ENCODE results near the gene SPIRE1. TPM values are rescaled to one million over a fixed set of nuclear protein-coding genes. Genes with fewer than 3 reads are reported as not detected.
"Not testable (repeated sequence)": the region's sequence is repeated elsewhere in the genome, so short reads cannot be mapped to it uniquely, and the experiment has no call there.

SPIRE1 gene
- total RNA-seq, 2 donors from 2014 or later = 21.9 to 23.6 TPM

DNA sequence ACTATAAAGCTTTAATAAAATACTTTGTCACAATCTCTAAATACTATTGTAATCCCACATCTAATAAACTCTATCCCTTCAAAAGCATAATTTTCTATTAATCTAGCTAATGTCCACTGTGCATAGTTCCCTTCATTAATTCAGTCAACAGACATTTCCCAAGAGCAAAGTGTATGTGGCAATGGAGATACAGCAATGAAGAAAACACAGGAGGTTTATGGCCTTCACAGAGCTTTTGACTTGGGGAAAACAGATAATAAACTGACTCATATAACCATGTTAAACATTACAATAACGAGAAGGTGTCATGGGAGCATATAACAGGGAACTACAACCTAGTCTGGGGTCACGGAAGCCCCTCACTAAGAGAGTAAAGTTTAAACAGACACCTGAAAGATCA is 86.3 kb downstream of the SPIRE1 start:
- 66% methylated on average over 2 of the region's 2 CpGs for WGBS
- H3K4me3 ChIP-seq = no peak overlapping the region
- H3K36me3 ChIP-seq = no peaks in the 10 kb centered on the region
- no peak for DNase-seq (ENCODE audit: low spot score)
- H3K27ac ChIP-seq = no peak overlapping the region
- intact Hi-C loops (cut with DNase I) = no loop called here
- H3K27me3 ChIP-seq (replicated peaks; ENCODE audit: insufficient read depth) = no peaks in the 10 kb centered on the region
- no peaks in the 10 kb centered on the region for H3K4me1 ChIP-seq (replicated peaks)
- H3K9me3 ChIP-seq = no peaks in the 10 kb centered on the region
- TF ChIP-seq POLR2A (IDR thresholded peaks at IDR 0.05) = no peak
- TF ChIP-seq, protein P1, sequence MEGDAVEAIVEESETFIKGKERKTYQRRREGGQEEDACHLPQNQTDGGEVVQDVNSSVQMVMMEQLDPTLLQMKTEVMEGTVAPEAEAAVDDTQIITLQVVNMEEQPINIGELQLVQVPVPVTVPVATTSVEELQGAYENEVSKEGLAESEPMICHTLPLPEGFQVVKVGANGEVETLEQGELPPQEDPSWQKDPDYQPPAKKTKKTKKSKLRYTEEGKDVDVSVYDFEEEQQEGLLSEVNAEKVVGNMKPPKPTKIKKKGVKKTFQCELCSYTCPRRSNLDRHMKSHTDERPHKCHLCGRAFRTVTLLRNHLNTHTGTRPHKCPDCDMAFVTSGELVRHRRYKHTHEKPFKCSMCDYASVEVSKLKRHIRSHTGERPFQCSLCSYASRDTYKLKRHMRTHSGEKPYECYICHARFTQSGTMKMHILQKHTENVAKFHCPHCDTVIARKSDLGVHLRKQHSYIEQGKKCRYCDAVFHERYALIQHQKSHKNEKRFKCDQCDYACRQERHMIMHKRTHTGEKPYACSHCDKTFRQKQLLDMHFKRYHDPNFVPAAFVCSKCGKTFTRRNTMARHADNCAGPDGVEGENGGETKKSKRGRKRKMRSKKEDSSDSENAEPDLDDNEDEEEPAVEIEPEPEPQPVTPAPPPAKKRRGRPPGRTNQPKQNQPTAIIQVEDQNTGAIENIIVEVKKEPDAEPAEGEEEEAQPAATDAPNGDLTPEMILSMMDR (IDR thresholded peaks at IDR 0.05) = no peak
- TF ChIP-seq POLR2AphosphoS5 (IDR thresholded peaks at IDR 0.05) = no peak

DNA sequence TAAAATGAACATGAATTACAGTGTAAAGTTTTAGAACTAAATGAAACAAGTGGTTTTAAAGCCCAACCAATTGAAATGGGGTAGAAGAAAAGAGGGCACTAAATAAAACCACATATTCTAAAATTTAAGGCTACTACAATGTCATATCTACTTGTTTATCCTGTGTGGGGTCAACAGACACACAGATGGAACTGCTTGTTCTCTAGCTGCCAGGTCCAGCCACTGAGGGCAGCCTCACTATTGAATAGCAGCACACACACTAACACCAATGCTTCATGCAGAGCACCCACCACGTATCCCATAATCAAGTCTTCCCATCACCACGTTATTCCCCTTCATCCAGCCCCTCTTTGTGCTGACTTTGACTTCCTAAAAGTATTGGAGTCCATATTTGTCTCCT is 88.1 kb downstream of the SPIRE1 start:
- 77% methylated on average over 2 of the region's 2 CpGs for WGBS
- no peaks in the 10 kb centered on the region for H3K27me3 ChIP-seq (replicated peaks; ENCODE audit: insufficient read depth)
- no peaks in the 10 kb centered on the region for H3K36me3 ChIP-seq
- H3K4me3 ChIP-seq = no peak overlapping the region
- no peak overlapping the region for H3K27ac ChIP-seq
- H3K9me3 ChIP-seq = no peaks in the 10 kb centered on the region
- H3K4me1 ChIP-seq (replicated peaks) = no peaks in the 10 kb centered on the region
- intact Hi-C loops (cut with DNase I) = no loop called here
- DNase-seq (ENCODE audit: low spot score) = no peak
- TF ChIP-seq, protein P1 (IDR thresholded peaks at IDR 0.05) = no peak
- no peak for TF ChIP-seq POLR2A (IDR thresholded peaks at IDR 0.05)

DNA sequence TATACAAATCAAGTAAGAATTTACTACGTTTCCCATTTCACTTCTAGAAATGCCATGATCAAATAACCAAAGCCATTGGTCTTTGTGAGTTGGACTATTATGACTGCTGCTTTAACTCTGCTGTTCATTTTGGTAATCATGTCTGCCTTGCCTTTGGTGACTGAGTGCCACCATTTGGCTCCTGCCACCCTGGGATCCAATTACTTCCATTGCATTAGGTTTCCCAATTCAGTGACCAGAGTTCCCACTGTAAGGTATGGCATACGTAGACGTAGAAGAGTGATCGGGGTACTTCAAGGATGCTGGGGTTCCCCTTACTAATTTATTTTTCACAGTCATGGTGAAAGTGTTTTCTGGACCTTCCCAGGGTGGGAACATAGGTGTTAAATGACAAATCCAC is 90.1 kb downstream of the SPIRE1 start:
- TF ChIP-seq, protein P1 (IDR thresholded peaks at IDR 0.05) = no peak
- TF ChIP-seq POLR2AphosphoS5 (IDR thresholded peaks at IDR 0.05) = no peak
- no peak for TF ChIP-seq POLR2A (IDR thresholded peaks at IDR 0.05)
- intact Hi-C loops (cut with DNase I) = no loop called here

DNA sequence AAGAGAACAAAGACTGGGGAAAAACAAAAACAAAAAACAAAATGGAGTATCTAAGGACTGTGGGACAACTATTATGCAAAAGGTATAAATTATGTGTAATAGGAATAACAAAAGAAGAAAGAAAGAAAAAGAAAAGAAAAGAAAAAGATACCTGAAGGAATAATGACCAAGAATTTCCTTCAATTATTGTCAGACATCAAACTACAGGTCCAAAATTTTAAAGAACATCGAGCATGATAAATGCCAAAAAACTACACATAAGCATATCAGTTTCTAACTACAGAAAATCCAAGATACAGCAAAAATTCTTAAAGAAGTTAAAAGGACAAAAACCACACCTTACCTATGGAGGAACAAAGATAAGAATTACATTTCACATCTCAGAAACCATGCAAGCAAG is 93.0 kb downstream of the SPIRE1 start:
- no peak for DNase-seq (ENCODE audit: low spot score)
- TF ChIP-seq POLR2AphosphoS5 (IDR thresholded peaks at IDR 0.05) (no peak), POLR2A (IDR thresholded peaks at IDR 0.05) (no peak)
- TF ChIP-seq, protein P1 (IDR thresholded peaks at IDR 0.05) = no peak
- Histone ChIP-seq H3K27ac (no peak overlapping the region), H3K9me3 (no peaks in the 10 kb centered on the region), H3K27me3 (replicated peaks; ENCODE audit: insufficient read depth) (no peaks in the 10 kb centered on the region), H3K4me3 (no peak overlapping the region), H3K36me3 (no peaks in the 10 kb centered on the region), H3K4me1 (replicated peaks) (no peaks in the 10 kb centered on the region)
- WGBS = 97% methylated on average over 1 of the region's 1 CpG
- intact Hi-C loops (cut with DNase I) = no loop called here

More for the DNA sequence above, 90.1 kb downstream of the SPIRE1 start:
- Histone ChIP-seq H3K36me3 (no peaks in the 10 kb centered on the region), H3K4me3 (no peak overlapping the region), H3K27ac (no peak overlapping the region), H3K4me1 (replicated peaks) (no peaks in the 10 kb centered on the region), H3K9me3 (no peaks in the 10 kb centered on the region), H3K27me3 (replicated peaks; ENCODE audit: insufficient read depth) (no peaks in the 10 kb centered on the region)
- WGBS = 96% methylated on average over 4 of the region's 4 CpGs
- DNase-seq (ENCODE audit: low spot score) = no peak

DNA sequence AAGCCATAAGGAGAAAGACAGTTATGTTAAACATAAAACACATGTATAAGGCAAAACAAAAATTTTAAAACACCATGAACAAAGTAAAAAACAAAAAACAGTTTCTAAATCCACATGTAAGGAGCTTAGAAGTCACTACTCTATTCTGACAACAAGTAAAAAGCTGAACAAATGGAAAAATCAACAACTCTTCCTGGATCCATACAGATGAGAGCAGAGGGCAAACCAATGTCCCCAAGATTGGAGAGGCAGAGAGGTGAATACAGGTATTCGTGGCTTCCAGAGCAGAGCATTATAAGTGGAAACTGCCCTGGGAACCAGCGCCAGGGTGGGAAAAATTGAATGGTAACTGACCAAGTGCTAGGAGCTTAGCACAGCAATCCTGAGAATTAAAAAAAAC is 93.5 kb downstream of the SPIRE1 start:
- Histone ChIP-seq H3K9me3 (no peaks in the 10 kb centered on the region), H3K27ac (no peak overlapping the region), H3K4me1 (replicated peaks) (no peaks in the 10 kb centered on the region), H3K27me3 (replicated peaks; ENCODE audit: insufficient read depth) (no peaks in the 10 kb centered on the region), H3K4me3 (no peak overlapping the region), H3K36me3 (no peaks in the 10 kb centered on the region)
- TF ChIP-seq, protein P1 (IDR thresholded peaks at IDR 0.05) = no peak
- TF ChIP-seq POLR2A (IDR thresholded peaks at IDR 0.05) = no peak
- TF ChIP-seq POLR2AphosphoS5 (IDR thresholded peaks at IDR 0.05) = no peak
- WGBS = 92% methylated on average over 2 of the region's 2 CpGs
- intact Hi-C loops (cut with DNase I) = no loop called here
- DNase-seq (ENCODE audit: low spot score) = no peak

DNA sequence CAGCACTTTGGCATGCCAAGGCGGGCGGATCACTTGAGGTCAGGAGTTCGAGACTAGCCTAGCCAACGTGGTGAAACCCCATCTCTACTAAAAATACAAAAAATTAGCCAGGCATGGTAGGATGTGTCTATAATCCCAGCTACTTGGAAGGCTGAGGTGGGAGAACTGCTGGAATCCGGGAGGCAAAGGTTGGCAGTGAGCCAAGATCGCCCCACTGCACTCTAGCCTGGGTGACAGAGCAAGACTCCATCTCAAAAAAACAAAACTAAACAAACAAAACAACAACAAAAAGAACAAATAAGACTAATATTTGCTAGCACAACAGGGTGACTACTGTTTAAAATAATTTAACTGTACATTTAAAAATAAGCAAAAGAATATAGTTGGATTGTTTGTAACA is 97.3 kb downstream of the SPIRE1 start:
- DNase-seq (ENCODE audit: low spot score); H3K27ac ChIP-seq; H3K4me1 ChIP-seq (replicated peaks); H3K27me3 ChIP-seq (replicated peaks; ENCODE audit: insufficient read depth); H3K4me3 ChIP-seq; H3K9me3 ChIP-seq; H3K36me3 ChIP-seq; intact Hi-C loops (cut with DNase I): not testable (repeated sequence)
- 83% methylated on average over 6 of the region's 6 CpGs for WGBS

Measured in prostate gland (tissue), 2 donors.